ENCODE data around the gene HSD11B2. TPM values are rescaled to one million over a fixed set of nuclear protein-coding genes. Genes with fewer than 3 reads are reported as not detected.

The HSD11B2 gene
- total and polyA plus RNA-seq, 2 experiments from 2014 or later = 0.93 to 2.3 TPM

- Histone ChIP-seq H3K79me2 (no peaks in the 10 kb centered on the region), H2AFZ (no peak overlapping the region), H3K36me3 (replicated peaks; ENCODE audit: insufficient read depth, low read depth) (no peaks in the 10 kb centered on the region), H3K4me3 (no peak overlapping the region), H3K4me1 (ENCODE audit: insufficient read depth) (peaks cover 24% of the 10 kb centered on the region), H3K4me2 (peak overlapping the region; percentile 50), H4K20me1 (ENCODE audit: insufficient read depth, poor library complexity, severe bottlenecking) (no peaks in the 10 kb centered on the region), H3K9me3 (ENCODE audit: low read depth) (no peaks in the 10 kb centered on the region), H3K27me3 (peaks cover 29% of the 10 kb centered on the region), H3K9me2 (replicated peaks; ENCODE audit: insufficient read depth) (no peaks in the 10 kb centered on the region), H3K27ac (peak overlapping the region; percentile 53)
- TF ChIP-seq, protein P1, sequence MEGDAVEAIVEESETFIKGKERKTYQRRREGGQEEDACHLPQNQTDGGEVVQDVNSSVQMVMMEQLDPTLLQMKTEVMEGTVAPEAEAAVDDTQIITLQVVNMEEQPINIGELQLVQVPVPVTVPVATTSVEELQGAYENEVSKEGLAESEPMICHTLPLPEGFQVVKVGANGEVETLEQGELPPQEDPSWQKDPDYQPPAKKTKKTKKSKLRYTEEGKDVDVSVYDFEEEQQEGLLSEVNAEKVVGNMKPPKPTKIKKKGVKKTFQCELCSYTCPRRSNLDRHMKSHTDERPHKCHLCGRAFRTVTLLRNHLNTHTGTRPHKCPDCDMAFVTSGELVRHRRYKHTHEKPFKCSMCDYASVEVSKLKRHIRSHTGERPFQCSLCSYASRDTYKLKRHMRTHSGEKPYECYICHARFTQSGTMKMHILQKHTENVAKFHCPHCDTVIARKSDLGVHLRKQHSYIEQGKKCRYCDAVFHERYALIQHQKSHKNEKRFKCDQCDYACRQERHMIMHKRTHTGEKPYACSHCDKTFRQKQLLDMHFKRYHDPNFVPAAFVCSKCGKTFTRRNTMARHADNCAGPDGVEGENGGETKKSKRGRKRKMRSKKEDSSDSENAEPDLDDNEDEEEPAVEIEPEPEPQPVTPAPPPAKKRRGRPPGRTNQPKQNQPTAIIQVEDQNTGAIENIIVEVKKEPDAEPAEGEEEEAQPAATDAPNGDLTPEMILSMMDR (IDR thresholded peaks at IDR 0.05; ENCODE audit: poor library complexity) = no peak
- TF ChIP-seq EZH2phosphoT487 (IDR thresholded peaks at IDR 0.05; ENCODE audit: low read depth, severe bottlenecking, unreplicated experiment) (no peak), EZH2 (IDR thresholded peaks at IDR 0.05; ENCODE audit: borderline replicate concordance) (no peak)
- DNase-seq (ENCODE audit: low spot score) = peak; percentile 94
- WGBS (ENCODE audit: low lambda C conversion rate, missing lambda C conversion rate) = 48% methylated on average over 16 of the region's 31 CpGs
These were observed 34.5 kb upstream of the HSD11B2 start for GRCh38 chr16:67396159-67397035.

GRCh38 chr16:67397036-67397801 lies 33.7 kb upstream of the HSD11B2 start:
- Histone ChIP-seq H3K4me3 (no peak overlapping the region), H3K9me3 (ENCODE audit: low read depth) (no peaks in the 10 kb centered on the region), H3K27ac (peak overlapping the region; percentile 53), H3K4me2 (peak overlapping the region; percentile 50), H3K9me2 (replicated peaks; ENCODE audit: insufficient read depth) (no peaks in the 10 kb centered on the region), H3K27me3 (peaks cover 29% of the 10 kb centered on the region), H3K4me1 (ENCODE audit: insufficient read depth) (peaks cover 24% of the 10 kb centered on the region), H3K36me3 (replicated peaks; ENCODE audit: insufficient read depth, low read depth) (no peaks in the 10 kb centered on the region), H3K79me2 (no peaks in the 10 kb centered on the region), H2AFZ (no peak overlapping the region), H4K20me1 (ENCODE audit: insufficient read depth, poor library complexity, severe bottlenecking) (no peaks in the 10 kb centered on the region)
- no peak for TF ChIP-seq EZH2phosphoT487 (IDR thresholded peaks at IDR 0.05; ENCODE audit: low read depth, severe bottlenecking, unreplicated experiment)
- TF ChIP-seq, protein P1 (IDR thresholded peaks at IDR 0.05; ENCODE audit: poor library complexity) = no peak
- no peak for TF ChIP-seq EZH2 (IDR thresholded peaks at IDR 0.05; ENCODE audit: borderline replicate concordance)
- 90% methylated on average over 15 of the region's 15 CpGs for WGBS (ENCODE audit: low lambda C conversion rate, missing lambda C conversion rate)
- DNase-seq (ENCODE audit: low spot score) = no peak

- Histone ChIP-seq H3K79me2 (no peaks in the 10 kb centered on the region), H2AFZ (no peak overlapping the region), H3K9me3 (ENCODE audit: low read depth) (no peaks in the 10 kb centered on the region), H3K4me2 (no peak overlapping the region), H3K4me1 (ENCODE audit: insufficient read depth) (peaks cover 21% of the 10 kb centered on the region), H4K20me1 (ENCODE audit: insufficient read depth, poor library complexity, severe bottlenecking) (no peaks in the 10 kb centered on the region), H3K27ac (no peak overlapping the region), H3K9me2 (replicated peaks; ENCODE audit: insufficient read depth) (no peaks in the 10 kb centered on the region), H3K36me3 (replicated peaks; ENCODE audit: insufficient read depth, low read depth) (no peaks in the 10 kb centered on the region), H3K4me3 (no peak overlapping the region), H3K27me3 (peaks cover 24% of the 10 kb centered on the region)
- no peak for TF ChIP-seq EZH2phosphoT487 (IDR thresholded peaks at IDR 0.05; ENCODE audit: low read depth, severe bottlenecking, unreplicated experiment)
- TF ChIP-seq, protein P1 (IDR thresholded peaks at IDR 0.05; ENCODE audit: poor library complexity) = no peak
- TF ChIP-seq EZH2 (IDR thresholded peaks at IDR 0.05; ENCODE audit: borderline replicate concordance) = no peak
- WGBS (ENCODE audit: low lambda C conversion rate, missing lambda C conversion rate) = 92% methylated on average over 18 of the region's 22 CpGs
- DNase-seq (ENCODE audit: low spot score) = no peak
These were observed 32.9 kb upstream of the HSD11B2 start for GRCh38 chr16:67397812-67398545.
